Liver (tissue), 3 donors: ENCODE results near the gene TMEM150A.

Experiments
- HNF4G ChIP-seq: IDR thresholded peaks from 2 replicates; pipeline ENCODE4 v1.6.1; 2016; ENCODE audit warnings: antibody characterized with exemption
- RAD21 ChIP-seq, 2 donors: IDR thresholded peaks; 2 replicates each; pipeline ENCODE4 v1.6.1; 2016; ENCODE audit warnings: antibody characterized with exemption in 2 of 2, mild to moderate bottlenecking in 2 of 2
- TAF1 ChIP-seq: conservative IDR thresholded peaks from 2 replicates; pipeline ENCODE4 v1.6.1; 2016; ENCODE audit warnings: antibody characterized with exemption, mild to moderate bottlenecking
- YY1 ChIP-seq: IDR thresholded peaks from 2 replicates; pipeline ENCODE4 v1.6.1; 2016; ENCODE audit warnings: antibody characterized with exemption, mild to moderate bottlenecking
- TF ChIP-seq, protein P1 (sequence below): fragments of 150-350 bp; IDR thresholded peaks from 2 replicates; pipeline ENCODE4 v1.5.1; 2017; ENCODE audit warnings: improper control_type of control experiment, low read depth, low read length; ENCODE audit not compliant: missing input control
- donor health status: healthy.
- donor health status: healthy.

DNA sequence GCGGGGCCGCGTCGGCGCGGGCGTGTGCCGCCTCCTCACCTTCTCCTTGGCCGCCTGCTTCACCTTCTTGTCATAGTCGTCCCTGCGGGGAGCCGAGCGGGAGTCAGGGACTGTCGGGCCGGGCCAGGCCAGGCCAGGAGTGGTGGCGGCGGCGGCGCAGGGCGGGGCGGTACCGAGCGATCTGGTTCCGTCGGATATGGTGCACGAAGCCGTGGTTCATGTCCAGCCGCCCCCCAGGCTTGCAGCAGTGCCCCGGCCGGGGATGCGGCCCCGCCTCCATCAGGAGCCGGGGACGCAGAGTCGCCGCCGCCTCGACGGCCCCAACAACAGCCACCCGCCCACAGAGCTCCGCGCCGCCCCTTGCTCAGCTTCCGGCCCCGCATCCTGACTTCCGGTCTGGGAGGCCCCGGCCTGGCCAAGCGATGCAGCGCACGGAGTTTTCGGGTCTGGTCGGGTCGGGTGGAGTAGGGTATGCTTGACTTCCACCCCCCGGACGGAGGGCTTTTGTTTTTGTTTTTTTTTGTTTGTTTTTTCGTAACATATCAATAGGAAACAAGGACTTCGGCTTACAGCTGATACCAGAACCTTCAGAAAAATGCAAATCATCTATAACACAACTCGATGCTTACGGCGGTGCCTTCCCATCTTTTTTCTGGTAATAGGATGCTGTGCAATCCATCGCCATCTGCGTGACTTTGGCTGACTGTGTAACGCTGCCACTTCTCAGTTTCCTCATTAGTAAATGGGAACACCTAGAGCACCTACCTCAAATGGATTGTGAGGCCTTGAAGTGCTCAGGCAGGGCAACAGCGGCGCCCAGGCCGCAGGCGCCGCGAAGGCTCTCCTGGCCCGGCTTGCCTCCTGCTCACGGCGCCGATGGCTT lies 9.4 kb upstream of the TMEM150A start, which contains the start of gene C2orf68:
- TF ChIP-seq, protein P1, sequence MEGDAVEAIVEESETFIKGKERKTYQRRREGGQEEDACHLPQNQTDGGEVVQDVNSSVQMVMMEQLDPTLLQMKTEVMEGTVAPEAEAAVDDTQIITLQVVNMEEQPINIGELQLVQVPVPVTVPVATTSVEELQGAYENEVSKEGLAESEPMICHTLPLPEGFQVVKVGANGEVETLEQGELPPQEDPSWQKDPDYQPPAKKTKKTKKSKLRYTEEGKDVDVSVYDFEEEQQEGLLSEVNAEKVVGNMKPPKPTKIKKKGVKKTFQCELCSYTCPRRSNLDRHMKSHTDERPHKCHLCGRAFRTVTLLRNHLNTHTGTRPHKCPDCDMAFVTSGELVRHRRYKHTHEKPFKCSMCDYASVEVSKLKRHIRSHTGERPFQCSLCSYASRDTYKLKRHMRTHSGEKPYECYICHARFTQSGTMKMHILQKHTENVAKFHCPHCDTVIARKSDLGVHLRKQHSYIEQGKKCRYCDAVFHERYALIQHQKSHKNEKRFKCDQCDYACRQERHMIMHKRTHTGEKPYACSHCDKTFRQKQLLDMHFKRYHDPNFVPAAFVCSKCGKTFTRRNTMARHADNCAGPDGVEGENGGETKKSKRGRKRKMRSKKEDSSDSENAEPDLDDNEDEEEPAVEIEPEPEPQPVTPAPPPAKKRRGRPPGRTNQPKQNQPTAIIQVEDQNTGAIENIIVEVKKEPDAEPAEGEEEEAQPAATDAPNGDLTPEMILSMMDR: no peak
- TF ChIP-seq YY1: peak; percentile 60
- TF ChIP-seq HNF4G: no peak
- TF ChIP-seq TAF1: no peak
- peak; percentile 12 to 47 for TF ChIP-seq RAD21 (IDR thresholded peaks at IDR 0.05)
